H9 (cell line): ENCODE data around the gene SNAI1. TPM values are rescaled to one million over a fixed set of nuclear protein-coding genes. Genes with fewer than 3 reads are reported as not detected.

Experiments
- DNase-seq: peaks from one replicate; pipeline ENCODE4 v3.0.0-alpha.2; 2017
- H2AFZ ChIP-seq: one replicate; pipeline ENCODE4 v1.6.1; 2013; ENCODE audit warnings: mild to moderate bottlenecking, low read length, control low read depth, moderate library complexity
- H2AK5ac ChIP-seq: 2 replicates; pipeline ENCODE4 v1.6.1; 2013; ENCODE audit warnings: low read length, control low read depth, mixed read lengths; ENCODE audit not compliant: insufficient read length
- H2BK120ac ChIP-seq: one replicate; pipeline ENCODE4 v1.6.1; 2013; ENCODE audit warnings: low read depth, mild to moderate bottlenecking, low read length, control low read depth, inconsistent platforms; ENCODE audit not compliant: poor library complexity, severe bottlenecking
- H2BK12ac ChIP-seq: 2 replicates; pipeline ENCODE4 v1.6.1; 2013; ENCODE audit warnings: low read length, control low read depth, mixed read lengths, low read depth; ENCODE audit not compliant: insufficient read length
- H2BK15ac ChIP-seq: 2 replicates; pipeline ENCODE4 v1.6.1; 2013; ENCODE audit warnings: low read depth, low read length, control low read depth
- H2BK20ac ChIP-seq: one replicate; pipeline ENCODE4 v1.6.1; 2013; ENCODE audit warnings: low read depth, mild to moderate bottlenecking, low read length, control low read depth, inconsistent platforms; ENCODE audit not compliant: poor library complexity, severe bottlenecking
- H2BK5ac ChIP-seq: 2 replicates; pipeline ENCODE4 v1.6.1; 2013; ENCODE audit warnings: low read length, control low read depth, mixed read lengths; ENCODE audit not compliant: insufficient read length
- H3K14ac ChIP-seq: 2 replicates; pipeline ENCODE4 v1.6.1; 2013; ENCODE audit warnings: low read length, control low read depth; ENCODE audit not compliant: insufficient read depth
- H3K18ac ChIP-seq: 2 replicates; pipeline ENCODE4 v1.6.1; 2013; ENCODE audit warnings: low read depth, mild to moderate bottlenecking, mixed read lengths, low read length, control low read depth; ENCODE audit not compliant: insufficient read length
- H3K23ac ChIP-seq: 2 replicates; pipeline ENCODE4 v1.6.1; 2013; ENCODE audit warnings: low read length, control low read depth, mixed read lengths, low read depth; ENCODE audit not compliant: insufficient read length
- H3K23me2 ChIP-seq: 2 replicates; pipeline ENCODE4 v1.6.1; 2013; ENCODE audit warnings: low read depth, mild to moderate bottlenecking, mixed read lengths, low read length, control low read depth; ENCODE audit not compliant: insufficient read length, poor library complexity, severe bottlenecking
- H3K27ac ChIP-seq: 2 replicates; pipeline ENCODE4 v1.5.1; 2013; ENCODE audit warnings: low read length, control low read depth, mixed read lengths, low read depth; ENCODE audit not compliant: insufficient read length
- H3K27me3 ChIP-seq: 2 replicates; pipeline ENCODE4 v1.6.1; 2013; ENCODE audit warnings: low read length, control low read depth, inconsistent platforms; ENCODE audit not compliant: insufficient read depth
- H3K4ac ChIP-seq: 2 replicates; pipeline ENCODE4 v1.6.1; 2013; ENCODE audit warnings: low read depth, mild to moderate bottlenecking, control low read depth, inconsistent platforms, low read length, moderate library complexity
- H3K4me1 ChIP-seq: 2 replicates; pipeline ENCODE4 v1.6.1; 2013; ENCODE audit warnings: low read length, control low read depth, inconsistent platforms; ENCODE audit not compliant: insufficient read depth
- H3K4me2 ChIP-seq: 2 replicates; pipeline ENCODE4 v1.6.1; 2013; ENCODE audit warnings: low read length, control low read depth, mixed read lengths; ENCODE audit not compliant: insufficient read length, insufficient read depth
- H3K56ac ChIP-seq: 2 replicates; pipeline ENCODE4 v1.6.1; 2013; ENCODE audit warnings: low read depth, mild to moderate bottlenecking, mixed read lengths, low read length, control low read depth; ENCODE audit not compliant: insufficient read length
- H3K79me1 ChIP-seq: 2 replicates; pipeline ENCODE4 v1.6.1; 2013; ENCODE audit warnings: low read depth, mild to moderate bottlenecking, moderate library complexity, low read length, control low read depth, inconsistent platforms; ENCODE audit not compliant: insufficient read depth, poor library complexity, severe bottlenecking
- H3K79me2 ChIP-seq: 2 replicates; pipeline ENCODE4 v1.6.1; 2013; ENCODE audit warnings: low read length, control low read depth, inconsistent platforms; ENCODE audit not compliant: insufficient read depth
- H3K9ac ChIP-seq: 2 replicates; pipeline ENCODE4 v1.6.1; 2013; ENCODE audit warnings: low read length, control low read depth, mixed read lengths; ENCODE audit not compliant: insufficient read length; ENCODE audit errors: extremely low read depth
- H3K9me3 ChIP-seq: one replicate; pipeline ENCODE4 v1.6.1; 2013; ENCODE audit warnings: low read depth, low read length, inconsistent platforms; ENCODE audit not compliant: control insufficient read depth
- H3T11ph ChIP-seq: one replicate; pipeline ENCODE4 v1.6.1; 2013; ENCODE audit warnings: mild to moderate bottlenecking, low read length, control low read depth, inconsistent platforms
- H4K20me1 ChIP-seq: one replicate; pipeline ENCODE4 v1.6.1; 2013; ENCODE audit not compliant: control insufficient read depth, insufficient read length, insufficient read depth
- H4K5ac ChIP-seq: 2 replicates; pipeline ENCODE4 v1.6.1; 2013; ENCODE audit warnings: low read depth, mild to moderate bottlenecking, mixed read lengths, low read length, control low read depth; ENCODE audit not compliant: insufficient read length
- H4K8ac ChIP-seq: replicated peaks from 2 replicates; pipeline ENCODE4 v1.6.1; 2013; ENCODE audit warnings: low read length, control low read depth, mixed read lengths, low read depth; ENCODE audit not compliant: insufficient read length
- H4K91ac ChIP-seq: 2 replicates; pipeline ENCODE4 v1.6.1; 2013; ENCODE audit warnings: low read depth, mild to moderate bottlenecking, moderate library complexity, mixed read lengths, low read length, control low read depth; ENCODE audit not compliant: insufficient read length
- H3K27ac Mint-ChIP-seq, 3 experiments: 2 replicates in 2 of 3; 3 replicates in 1 of 3; pipeline ENCODE4 v1.8.0; 2020 to 2021; ENCODE audit warnings: mixed read lengths in 3 of 3, mild to moderate bottlenecking in 1 of 3, moderate library complexity in 1 of 3
- H3K27me3 Mint-ChIP-seq: 2 replicates; pipeline ENCODE4 v1.8.0; 2021; ENCODE audit warnings: low read depth, mild to moderate bottlenecking, moderate library complexity, mixed read lengths
- H3K36me3 Mint-ChIP-seq, 3 experiments: 2 replicates in 2 of 3; 3 replicates in 1 of 3; pipeline ENCODE4 v1.8.0; 2020 to 2021; ENCODE audit warnings: low read depth in 3 of 3, mixed read lengths in 3 of 3; ENCODE audit not compliant: insufficient read depth in 1 of 3
- H3K4me1 Mint-ChIP-seq, 2 experiments: 2 replicates each; pipeline ENCODE4 v1.8.0; 2020; ENCODE audit warnings: mixed read lengths in 2 of 2
- H3K4me3 Mint-ChIP-seq, 2 experiments: 2 replicates in 1 of 2; 3 replicates in 1 of 2; pipeline ENCODE4 v1.8.0; 2020 to 2021; ENCODE audit warnings: mild to moderate bottlenecking in 2 of 2, mixed read lengths in 2 of 2, moderate library complexity in 1 of 2
- H3K9me3 Mint-ChIP-seq, 2 experiments: 2 replicates in 1 of 2; 3 replicates in 1 of 2; pipeline ENCODE4 v1.8.0; 2020; ENCODE audit warnings: mild to moderate bottlenecking in 2 of 2, mixed read lengths in 2 of 2, moderate library complexity in 1 of 2
- WGBS: extraction: QIAGEN DNeasy Blood & Tissue Kit; methylation state at CpG from one replicate; pipeline ENCODE4 v1.1.7; 2013; ENCODE audit warnings: missing lambda C conversion rate, low lambda C conversion rate, mixed read lengths; ENCODE audit not compliant: insufficient read length; ENCODE audit errors: extremely low coverage; 5-methylcytosine and 5-hydroxymethylcytosine counted together
- total RNA-seq: library from RNA; stranded (reverse); gene quantifications from 2 replicates; pipeline ENCODE4 v1.2.1, GENCODE V29; 2021
- TF ChIP-seq, protein P1 (sequence below): fragments of 200-600 bp; sonication (generic); conservative IDR thresholded peaks from 3 replicates; pipeline ENCODE4 v1.8.0; 2021; ENCODE audit warnings: antibody characterized with exemption, mild to moderate bottlenecking

SNAI1 gene
- total RNA-seq, 1 experiment from 2014 or later = 7.0 TPM

DNA sequence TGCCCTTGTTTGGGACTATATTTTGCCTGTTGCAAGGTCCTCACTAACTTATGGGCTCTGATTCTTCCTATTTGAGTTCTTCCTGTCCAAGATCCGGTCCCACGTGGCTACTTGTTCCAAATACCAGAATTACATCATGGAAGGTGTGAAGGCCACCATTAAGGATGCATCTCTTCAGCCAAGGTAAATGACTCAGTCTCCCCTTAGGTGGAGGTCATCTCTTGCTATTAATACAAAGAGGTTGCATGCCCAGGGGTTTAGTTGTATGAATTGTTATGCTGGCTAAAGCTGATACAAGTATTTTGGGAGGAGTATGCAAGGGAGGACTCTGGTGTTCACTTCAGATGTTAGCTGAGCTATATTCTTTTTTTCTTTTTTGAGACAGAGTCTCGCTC lies 37.5 kb upstream of the SNAI1 start:
- Histone ChIP-seq H3K4me2 (no peak overlapping the region), H4K20me1 (no peaks in the 10 kb centered on the region), H3K79me2 (peaks cover 12% of the 10 kb centered on the region; the same call in 1 of the 2 replicates), H3K79me1 (peaks cover 4% of the 10 kb centered on the region), H3K56ac (no peak overlapping the region), H2AK5ac (no peak overlapping the region), H2AFZ (no peak overlapping the region), H3K14ac (no peak overlapping the region), H3K4me1 (no peaks in the 10 kb centered on the region), H3T11ph (no peak overlapping the region), H3K27me3 (no peaks in the 10 kb centered on the region), H3K9ac (no peak overlapping the region), H4K91ac (no peak overlapping the region), H3K4ac (no peak overlapping the region), H2BK20ac (no peak overlapping the region), H2BK120ac (no peak overlapping the region), H3K27ac (no peak overlapping the region), H3K18ac (no peak overlapping the region), H4K8ac (no peak overlapping the region), H2BK12ac (no peak overlapping the region), H3K23me2 (no peaks in the 10 kb centered on the region), H2BK5ac (no peak overlapping the region), H4K5ac (no peak overlapping the region), H3K9me3 (no peaks in the 10 kb centered on the region), H3K23ac (no peak overlapping the region), H2BK15ac (no peak overlapping the region)
- no peak overlapping the region for H3K4me3 Mint-ChIP-seq
- H3K9me3 Mint-ChIP-seq = no peaks in the 10 kb centered on the region
- H3K4me1 Mint-ChIP-seq = peaks cover 0 to 7% of the 10 kb centered on the region in 2 experiments; a peak in 2 of 4 replicates
- peaks cover 45 to 85% (median 76%) of the 10 kb centered on the region in 3 experiments; a peak in 6 of 7 replicates for H3K36me3 Mint-ChIP-seq
- TF ChIP-seq, protein P1, sequence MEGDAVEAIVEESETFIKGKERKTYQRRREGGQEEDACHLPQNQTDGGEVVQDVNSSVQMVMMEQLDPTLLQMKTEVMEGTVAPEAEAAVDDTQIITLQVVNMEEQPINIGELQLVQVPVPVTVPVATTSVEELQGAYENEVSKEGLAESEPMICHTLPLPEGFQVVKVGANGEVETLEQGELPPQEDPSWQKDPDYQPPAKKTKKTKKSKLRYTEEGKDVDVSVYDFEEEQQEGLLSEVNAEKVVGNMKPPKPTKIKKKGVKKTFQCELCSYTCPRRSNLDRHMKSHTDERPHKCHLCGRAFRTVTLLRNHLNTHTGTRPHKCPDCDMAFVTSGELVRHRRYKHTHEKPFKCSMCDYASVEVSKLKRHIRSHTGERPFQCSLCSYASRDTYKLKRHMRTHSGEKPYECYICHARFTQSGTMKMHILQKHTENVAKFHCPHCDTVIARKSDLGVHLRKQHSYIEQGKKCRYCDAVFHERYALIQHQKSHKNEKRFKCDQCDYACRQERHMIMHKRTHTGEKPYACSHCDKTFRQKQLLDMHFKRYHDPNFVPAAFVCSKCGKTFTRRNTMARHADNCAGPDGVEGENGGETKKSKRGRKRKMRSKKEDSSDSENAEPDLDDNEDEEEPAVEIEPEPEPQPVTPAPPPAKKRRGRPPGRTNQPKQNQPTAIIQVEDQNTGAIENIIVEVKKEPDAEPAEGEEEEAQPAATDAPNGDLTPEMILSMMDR = no peak
- H3K27me3 Mint-ChIP-seq = no peaks in the 10 kb centered on the region
- WGBS = no CpG with 5 or more reads among the region's 3 CpGs
- no peak overlapping the region for H3K27ac Mint-ChIP-seq
- DNase-seq = no peak
